Activated CD8-positive, alpha-beta T cell treated with anti-CD3 and anti-CD28 coated beads for 36 hours (primary cell): ENCODE results near the gene HTD2. TPM values are rescaled to one million over a fixed set of nuclear protein-coding genes. Genes with fewer than 3 reads are reported as not detected.
"Not testable (repeated sequence)": the region's sequence is repeated elsewhere in the genome, so short reads cannot be mapped to it uniquely, and the experiment has no call there.

Source experiments
- ATAC-seq: fragments of 200-7000 bp; cut with Tn5 transposase; one replicate; pipeline ENCODE4 v1.10.0; 2021; ENCODE audit warnings: mild to moderate bottlenecking, moderate library complexity
- CTCF ChIA-PET: fragments of 350-600 bp; sonication (Branson Sonifier 250); formaldehyde crosslinking; loops from one replicate; lab custom pipeline; 2021; ENCODE audit warnings: antibody characterized with exemption; lab: Charles Lee
- POLR2A ChIA-PET: fragments of 350-600 bp; sonication (Branson Sonifier 250); formaldehyde crosslinking; loops from one replicate; lab custom pipeline; 2021; ENCODE audit warnings: antibody characterized with exemption; lab: Charles Lee
- DNase-seq: peaks from one replicate; pipeline ENCODE4 v3.0.0-alpha.2; 2020
- H3K27ac Mint-ChIP-seq: one replicate; pipeline ENCODE4 v1.8.0; 2021; ENCODE audit warnings: mild to moderate bottlenecking, mixed read lengths
- H3K27me3 Mint-ChIP-seq: one replicate; pipeline ENCODE4 v1.8.0; 2021; ENCODE audit warnings: mixed read lengths
- H3K36me3 Mint-ChIP-seq: one replicate; pipeline ENCODE4 v1.8.0; 2021; ENCODE audit warnings: low read depth, mixed read lengths
- H3K4me1 Mint-ChIP-seq: one replicate; pipeline ENCODE4 v1.8.0; 2021; ENCODE audit warnings: low read depth, mixed read lengths
- H3K4me3 Mint-ChIP-seq: one replicate; pipeline ENCODE4 v1.8.0; 2021; ENCODE audit warnings: mild to moderate bottlenecking, moderate library complexity, mixed read lengths
- H3K9me3 Mint-ChIP-seq: one replicate; pipeline ENCODE4 v1.8.0; 2021; ENCODE audit warnings: mixed read lengths
- intact Hi-C: fragments of 100-400 bp; cut with micrococcal nuclease; formaldehyde crosslinking; loops from one replicate; pipeline ENCODE4 v1.10.0; 2022
- total RNA-seq, 2 experiments: library from RNA; stranded (reverse); gene quantifications; one replicate each; pipeline ENCODE4 v1.2.3, GENCODE V29; 2021
- TF ChIP-seq, protein P1 (sequence below): fragments of 200-600 bp; IDR thresholded peaks from one replicate; pipeline ENCODE4 v1.8.0; 2022; ENCODE audit warnings: antibody characterized with exemption, mild to moderate bottlenecking

The HTD2 gene
- total RNA-seq, 2 experiments from 2014 or later: 8.4 to 9.6 TPM

DNA sequence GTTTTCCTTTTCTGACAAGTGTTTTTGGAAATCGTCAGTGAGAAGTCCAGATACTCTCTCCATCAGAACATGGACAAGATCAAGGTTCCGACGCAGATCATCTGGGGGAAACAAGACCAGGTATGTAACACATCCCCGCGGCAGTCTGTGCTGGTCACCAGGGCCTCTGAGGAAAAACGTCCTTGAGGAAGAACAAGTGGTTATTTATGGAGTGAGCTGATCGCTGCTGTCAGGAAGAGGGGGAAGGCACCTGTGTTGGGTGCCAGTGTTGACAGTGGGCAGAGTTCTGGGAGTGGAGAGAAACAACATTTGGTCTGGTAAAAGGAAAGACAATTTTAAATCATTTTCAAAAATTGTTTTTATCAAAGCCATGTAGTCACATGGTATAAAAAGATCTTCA, 21.0 kb upstream of the HTD2 start:
- TF ChIP-seq, protein P1, sequence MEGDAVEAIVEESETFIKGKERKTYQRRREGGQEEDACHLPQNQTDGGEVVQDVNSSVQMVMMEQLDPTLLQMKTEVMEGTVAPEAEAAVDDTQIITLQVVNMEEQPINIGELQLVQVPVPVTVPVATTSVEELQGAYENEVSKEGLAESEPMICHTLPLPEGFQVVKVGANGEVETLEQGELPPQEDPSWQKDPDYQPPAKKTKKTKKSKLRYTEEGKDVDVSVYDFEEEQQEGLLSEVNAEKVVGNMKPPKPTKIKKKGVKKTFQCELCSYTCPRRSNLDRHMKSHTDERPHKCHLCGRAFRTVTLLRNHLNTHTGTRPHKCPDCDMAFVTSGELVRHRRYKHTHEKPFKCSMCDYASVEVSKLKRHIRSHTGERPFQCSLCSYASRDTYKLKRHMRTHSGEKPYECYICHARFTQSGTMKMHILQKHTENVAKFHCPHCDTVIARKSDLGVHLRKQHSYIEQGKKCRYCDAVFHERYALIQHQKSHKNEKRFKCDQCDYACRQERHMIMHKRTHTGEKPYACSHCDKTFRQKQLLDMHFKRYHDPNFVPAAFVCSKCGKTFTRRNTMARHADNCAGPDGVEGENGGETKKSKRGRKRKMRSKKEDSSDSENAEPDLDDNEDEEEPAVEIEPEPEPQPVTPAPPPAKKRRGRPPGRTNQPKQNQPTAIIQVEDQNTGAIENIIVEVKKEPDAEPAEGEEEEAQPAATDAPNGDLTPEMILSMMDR: no peak
- DNase-seq (no peak), ATAC-seq (no peak)
- H3K27ac Mint-ChIP-seq: no peak overlapping the region
- H3K4me1 Mint-ChIP-seq: no peaks in the 10 kb centered on the region
- intact Hi-C loops: no loop called here
- no peak overlapping the region for H3K4me3 Mint-ChIP-seq
- ChIA-PET POLR2A (no interaction called here), CTCF (no interaction called here)
- H3K36me3 Mint-ChIP-seq: peaks cover 5% of the 10 kb centered on the region
- no peaks in the 10 kb centered on the region for H3K9me3 Mint-ChIP-seq
- no peaks in the 10 kb centered on the region for H3K27me3 Mint-ChIP-seq

- TF ChIP-seq, protein P1: no peak
- no peak overlapping the region for H3K27ac Mint-ChIP-seq
- ATAC-seq (no peak), DNase-seq (no peak)
- ChIA-PET CTCF (no interaction called here), POLR2A (interaction anchor here (0.6 kb wide), 1 partner anchor 317 kb away, joined by 3 read pairs; no protein-coding TSS in a partner anchor)
- H3K36me3 Mint-ChIP-seq: peaks cover 5% of the 10 kb centered on the region
- H3K27me3 Mint-ChIP-seq: no peaks in the 10 kb centered on the region
- no peak overlapping the region for H3K4me3 Mint-ChIP-seq
- H3K9me3 Mint-ChIP-seq: no peaks in the 10 kb centered on the region
- intact Hi-C loops: no loop called here
- H3K4me1 Mint-ChIP-seq: no peaks in the 10 kb centered on the region
These were observed 19.0 kb upstream of the HTD2 start for GRCh38 chr3:58287354-58287753.

DNA sequence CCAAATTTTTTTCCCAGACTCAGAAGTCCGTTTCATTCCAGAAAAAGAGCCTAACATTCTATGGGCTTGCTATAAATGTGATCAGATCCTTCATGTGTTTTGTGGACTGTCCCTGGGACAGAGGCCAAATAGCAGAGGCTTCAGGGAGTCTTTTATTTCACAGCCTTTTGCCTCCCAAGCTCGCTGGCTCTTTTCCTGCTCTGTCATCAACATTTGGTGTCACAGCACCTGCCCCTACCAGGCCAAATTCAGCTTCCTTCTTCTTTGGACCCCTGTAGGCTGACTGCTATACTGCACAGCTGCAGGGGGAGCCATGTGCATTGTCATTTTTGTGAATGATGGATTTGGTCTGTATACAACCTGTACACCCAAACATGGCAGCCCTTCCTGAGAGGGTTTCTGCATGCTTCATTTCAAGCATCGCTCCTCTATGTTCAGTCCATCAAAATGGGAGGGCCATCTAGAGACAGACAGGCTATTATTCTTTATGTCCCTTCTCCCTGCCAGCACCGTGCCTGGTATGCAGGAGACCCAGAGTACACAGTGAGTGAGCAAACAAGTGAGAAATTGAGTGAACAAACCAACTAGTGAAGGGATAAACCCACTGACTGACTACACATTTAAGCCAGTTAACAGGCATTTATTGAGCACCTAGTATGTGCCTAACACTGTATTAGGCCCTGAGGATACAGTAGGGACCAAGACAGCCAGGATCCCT, 18.1 kb upstream of the HTD2 start:
- H3K36me3 Mint-ChIP-seq: peaks cover 5% of the 10 kb centered on the region
- POLR2A ChIA-PET: no interaction called here
- CTCF ChIA-PET: interaction anchor here (0.8 kb wide), 1 partner anchor 21 kb away, joined by 3 read pairs; no protein-coding TSS in a partner anchor
- H3K4me1 Mint-ChIP-seq: no peaks in the 10 kb centered on the region
- DNase-seq (no peak), ATAC-seq (peak; percentile 45)
- intact Hi-C loops: no loop called here
- H3K27me3 Mint-ChIP-seq: no peaks in the 10 kb centered on the region
- no peak overlapping the region for H3K4me3 Mint-ChIP-seq
- H3K27ac Mint-ChIP-seq: no peak overlapping the region
- TF ChIP-seq, protein P1: no peak
- H3K9me3 Mint-ChIP-seq: no peaks in the 10 kb centered on the region

- CTCF ChIA-PET: interaction anchor here (0.8 kb wide), 1 partner anchor 22 kb away, joined by 3 read pairs; no protein-coding TSS in a partner anchor
- ATAC-seq, H3K9me3 Mint-ChIP-seq, POLR2A ChIA-PET, H3K27ac Mint-ChIP-seq, H3K27me3 Mint-ChIP-seq, H3K4me3 Mint-ChIP-seq, DNase-seq, intact Hi-C loops, H3K36me3 Mint-ChIP-seq, H3K4me1 Mint-ChIP-seq: not testable (repeated sequence)
These were observed 17.2 kb upstream of the HTD2 start for GRCh38 chr3:58288964-58289613.

GRCh38 chr3:58290446-58290845, 15.9 kb upstream of the HTD2 start:
- ATAC-seq, POLR2A ChIA-PET, intact Hi-C loops, H3K27ac Mint-ChIP-seq, H3K9me3 Mint-ChIP-seq, H3K4me1 Mint-ChIP-seq, CTCF ChIA-PET, H3K4me3 Mint-ChIP-seq, H3K36me3 Mint-ChIP-seq, DNase-seq, H3K27me3 Mint-ChIP-seq: not testable (repeated sequence)
